CD4-positive, CD25-positive, alpha-beta regulatory T cell (primary cell): Measurements from ENCODE around the gene CYB561A3. TPM values are rescaled to one million over a fixed set of nuclear protein-coding genes. Genes with fewer than 3 reads are reported as not detected.

Experiments
- ATAC-seq, 2 donors: fragments of 150-1000 bp; cut with Tn5 transposase; one replicate each; pipeline ENCODE4 v1.10.0; 2021; ENCODE audit warnings: low read depth in 2 of 2, moderate number of reproducible peaks in 2 of 2, moderate library complexity in 1 of 2
- DNase-seq, 3 donors: peaks; one replicate each; pipeline versions ENCODE4 v3.0.0 to v3.0.0-alpha.2; 2012 to 2022; ENCODE audit warnings: mixed read lengths in 1 of 3
- H3K27ac ChIP-seq: one replicate; pipeline ENCODE4 v1.7.0; 2013; ENCODE audit warnings: mild to moderate bottlenecking, low read length; ENCODE audit not compliant: insufficient read depth, poor library complexity, severe bottlenecking
- H3K27me3 ChIP-seq: one replicate; pipeline ENCODE4 v1.7.0; 2013; ENCODE audit warnings: low read length; ENCODE audit not compliant: control insufficient read depth, insufficient read depth
- H3K36me3 ChIP-seq: one replicate; pipeline ENCODE4 v1.7.0; 2013; ENCODE audit warnings: mild to moderate bottlenecking, low read length, moderate library complexity; ENCODE audit not compliant: control insufficient read depth, insufficient read depth
- H3K4me1 ChIP-seq: 2 replicates; pipeline ENCODE4 v1.7.0; 2013; ENCODE audit warnings: mild to moderate bottlenecking, low read length; ENCODE audit not compliant: insufficient read depth, control insufficient read depth, poor library complexity, severe bottlenecking
- H3K4me3 ChIP-seq: one replicate; pipeline ENCODE4 v1.7.0; 2013; ENCODE audit warnings: low read depth, mild to moderate bottlenecking, low read length, moderate library complexity
- H3K9me3 ChIP-seq, 2 experiments: 1 replicate in 1 of 2; 2 replicates in 1 of 2; pipeline ENCODE4 v1.7.0; 2013; ENCODE audit warnings: low read length in 2 of 2, mild to moderate bottlenecking in 1 of 2, moderate library complexity in 1 of 2; ENCODE audit not compliant: control insufficient read depth in 2 of 2
- H3K27ac Mint-ChIP-seq, 3 donors: one replicate each; pipeline ENCODE4 v1.8.0; 2020 to 2022; ENCODE audit warnings: mild to moderate bottlenecking in 3 of 3, mixed read lengths in 3 of 3, moderate library complexity in 2 of 3
- H3K27me3 Mint-ChIP-seq: one replicate; pipeline ENCODE4 v1.8.0; 2022; ENCODE audit warnings: mild to moderate bottlenecking, mixed read lengths
- H3K36me3 Mint-ChIP-seq: one replicate; pipeline ENCODE4 v1.8.0; 2020; ENCODE audit warnings: mixed read lengths
- H3K4me1 Mint-ChIP-seq, 4 donors: one replicate each; pipeline ENCODE4 v1.8.0; 2020 to 2022; ENCODE audit warnings: mixed read lengths in 4 of 4, mild to moderate bottlenecking in 1 of 4
- H3K4me3 Mint-ChIP-seq, 4 donors: one replicate each; pipeline ENCODE4 v1.8.0; 2020 to 2022; ENCODE audit warnings: mild to moderate bottlenecking in 4 of 4, mixed read lengths in 4 of 4, moderate library complexity in 3 of 4
- H3K9me3 Mint-ChIP-seq, 7 donors: one replicate each; pipeline ENCODE4 v1.8.0; 2020 to 2022; ENCODE audit warnings: mixed read lengths in 7 of 7, mild to moderate bottlenecking in 3 of 7, moderate library complexity in 2 of 7
- polyA plus RNA-seq, 4 donors: library from polyadenylated mRNA; unstranded; fragments of 300-500 nt; fragmentation: Illumina TruSeq; gene quantifications; one replicate each; pipeline ENCODE4 v1.2.3, GENCODE V29; 2021
- total RNA-seq: library from RNA; stranded (reverse); gene quantifications from one replicate; pipeline ENCODE4 v1.2.3, GENCODE V29; 2022

CYB561A3 gene
- total and polyA plus RNA-seq, 5 donors from 2014 or later, result 29.5 to 70.2 (median 58.8) TPM

DNA sequence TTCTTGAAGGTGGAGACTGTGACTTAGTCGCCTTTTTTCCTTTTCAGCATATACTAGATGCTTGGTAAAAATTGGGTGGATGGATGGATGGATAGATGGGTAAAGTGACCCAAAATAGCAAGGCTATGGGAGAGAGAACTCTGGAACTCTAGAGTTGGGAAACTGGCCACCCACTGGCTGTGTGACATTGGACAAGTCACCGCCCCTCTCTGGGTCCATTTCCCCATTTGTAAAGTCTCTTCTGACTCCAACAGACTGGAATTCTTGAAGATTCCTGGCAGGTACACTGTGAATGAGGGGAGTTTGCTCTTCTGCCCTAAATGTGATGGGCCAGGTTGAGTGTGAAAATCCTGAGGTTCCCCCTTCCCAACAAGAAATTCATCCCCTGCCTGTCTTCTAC lies 20.7 kb downstream of the CYB561A3 start:
- H3K9me3 Mint-ChIP-seq, result no peaks in the 10 kb centered on the region
- H3K27me3 Mint-ChIP-seq, result no peaks in the 10 kb centered on the region
- H3K27ac ChIP-seq, result no peak overlapping the region
- peaks cover 2% of the 10 kb centered on the region for H3K4me1 ChIP-seq
- H3K27me3 ChIP-seq, result no peaks in the 10 kb centered on the region
- H3K9me3 ChIP-seq, result no peaks in the 10 kb centered on the region
- H3K4me3 Mint-ChIP-seq, result no peak overlapping the region
- no peak overlapping the region for H3K27ac Mint-ChIP-seq
- no peak overlapping the region for H3K4me3 ChIP-seq
- no peak for DNase-seq
- no peak for ATAC-seq
- peaks cover 0 to 9% (median 3%) of the 10 kb centered on the region in 4 donors for H3K4me1 Mint-ChIP-seq
- peaks cover 20% of the 10 kb centered on the region for H3K36me3 Mint-ChIP-seq
- peaks cover 4% of the 10 kb centered on the region for H3K36me3 ChIP-seq

DNA sequence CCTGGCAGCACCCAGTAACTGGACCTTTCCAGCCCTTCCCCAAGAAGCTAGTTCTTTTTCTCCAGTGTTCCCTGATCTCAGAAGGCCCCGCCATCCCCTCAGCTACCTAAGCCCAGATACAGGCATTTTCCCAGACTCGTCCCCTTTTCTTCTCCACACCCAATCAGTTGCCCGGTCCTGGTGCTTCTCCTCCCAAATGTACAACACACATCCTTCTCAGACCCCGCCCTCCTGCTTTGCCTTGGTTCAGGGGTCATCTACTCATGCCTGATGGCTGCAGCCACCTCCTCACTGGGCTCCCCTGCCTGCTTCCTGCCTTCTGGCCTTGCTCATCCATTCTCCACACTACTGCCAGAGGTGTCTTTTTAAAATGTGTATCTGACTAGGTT lies 22.2 kb downstream of the CYB561A3 start:
- peaks cover 4% of the 10 kb centered on the region for H3K36me3 ChIP-seq
- peaks cover 0 to 18% (median 5%) of the 10 kb centered on the region in 4 donors for H3K4me1 Mint-ChIP-seq
- H3K27ac ChIP-seq, result no peak overlapping the region
- H3K27me3 Mint-ChIP-seq, result no peaks in the 10 kb centered on the region
- no peaks in the 10 kb centered on the region for H3K27me3 ChIP-seq
- H3K4me1 ChIP-seq, result peaks cover 3% of the 10 kb centered on the region
- H3K4me3 Mint-ChIP-seq, result no peak overlapping the region
- H3K4me3 ChIP-seq, result no peak overlapping the region
- H3K9me3 Mint-ChIP-seq, result no peaks in the 10 kb centered on the region
- H3K27ac Mint-ChIP-seq, result no peak overlapping the region
- no peak for ATAC-seq
- H3K9me3 ChIP-seq, result no peaks in the 10 kb centered on the region
- no peak for DNase-seq
- H3K36me3 Mint-ChIP-seq, result peaks cover 20% of the 10 kb centered on the region

DNA sequence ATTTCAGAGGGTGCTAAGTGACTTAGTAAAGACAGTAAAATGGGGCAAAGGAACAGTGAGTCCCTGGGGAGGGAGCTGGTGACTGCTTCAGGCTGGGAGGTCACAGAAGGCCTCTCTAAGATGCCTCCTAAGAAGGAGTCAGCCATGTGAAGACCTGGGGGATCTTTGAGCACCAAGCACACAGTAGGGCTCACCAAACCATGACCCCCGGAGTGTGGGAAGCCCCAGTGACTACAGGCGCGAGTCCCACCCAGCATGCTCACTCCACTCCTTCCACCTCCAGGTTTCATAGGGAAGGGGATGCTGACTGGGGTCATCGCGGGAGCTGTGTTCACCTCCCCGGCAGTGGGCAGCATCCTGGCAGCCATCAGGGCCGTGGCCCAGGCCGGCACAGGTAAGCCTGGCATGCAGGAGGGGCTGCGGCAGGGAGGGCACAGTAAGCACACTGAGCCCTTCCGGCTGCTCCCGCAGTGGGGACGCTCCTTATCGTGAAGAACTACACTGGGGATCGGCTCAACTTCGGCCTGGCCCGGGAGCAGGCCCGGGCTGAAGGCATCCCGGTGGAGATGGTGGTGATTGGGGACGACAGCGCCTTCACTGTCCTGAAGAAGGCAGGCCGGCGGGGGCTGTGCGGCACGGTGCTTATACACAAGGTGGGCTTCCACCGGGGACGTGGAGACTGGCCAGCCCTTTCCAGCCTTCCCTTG lies 22.7 kb downstream of the CYB561A3 start:
- peaks cover 4% of the 10 kb centered on the region for H3K4me1 ChIP-seq
- H3K9me3 Mint-ChIP-seq, result no peaks in the 10 kb centered on the region
- no peaks in the 10 kb centered on the region for H3K27me3 ChIP-seq
- H3K27ac Mint-ChIP-seq, result no peak overlapping the region
- H3K36me3 ChIP-seq, result peaks cover 4% of the 10 kb centered on the region
- no peaks in the 10 kb centered on the region for H3K27me3 Mint-ChIP-seq
- no peak overlapping the region for H3K4me3 Mint-ChIP-seq
- peaks cover 0 to 24% (median 8%) of the 10 kb centered on the region in 4 donors for H3K4me1 Mint-ChIP-seq
- no peak overlapping the region for H3K27ac ChIP-seq
- no peak for ATAC-seq
- H3K9me3 ChIP-seq, result no peaks in the 10 kb centered on the region
- peaks cover 20% of the 10 kb centered on the region for H3K36me3 Mint-ChIP-seq
- H3K4me3 ChIP-seq, result no peak overlapping the region
- no peak for DNase-seq

DNA sequence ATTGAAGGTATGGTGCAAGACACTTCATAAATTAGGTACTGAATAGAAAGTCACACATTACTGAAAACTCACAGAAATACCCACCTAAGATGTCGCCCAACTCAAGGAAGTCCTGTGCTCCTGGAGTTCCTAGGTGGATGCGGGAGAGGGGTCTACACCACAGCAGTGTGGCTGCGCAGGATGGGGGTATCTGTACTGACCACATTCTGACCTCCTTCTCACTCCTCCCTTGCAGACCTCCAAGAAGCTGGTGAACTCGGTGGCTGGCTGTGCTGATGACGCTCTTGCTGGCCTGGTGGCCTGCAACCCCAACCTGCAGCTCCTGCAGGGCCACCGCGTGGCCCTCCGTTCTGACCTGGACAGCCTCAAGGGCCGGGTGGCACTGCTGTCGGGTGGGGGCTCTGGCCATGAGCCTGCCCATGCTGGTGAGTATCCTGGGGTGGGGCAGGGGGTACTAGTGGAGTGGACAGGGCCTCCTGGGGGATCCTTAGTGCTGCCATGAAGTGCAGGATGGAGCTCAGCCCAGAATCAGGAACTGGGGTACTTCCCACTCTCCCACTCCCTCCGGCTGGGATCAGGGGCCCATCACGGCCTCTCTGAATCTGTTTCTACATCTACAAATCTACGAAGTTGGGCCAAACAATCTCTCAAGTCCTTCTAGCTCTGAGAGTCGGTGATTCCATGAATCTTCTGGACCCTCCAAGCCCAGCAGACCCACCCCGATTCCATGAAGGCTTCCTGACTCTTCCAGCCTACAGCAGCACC lies 23.8 kb downstream of the CYB561A3 start:
- no peak overlapping the region for H3K4me3 ChIP-seq
- H3K27me3 ChIP-seq, result no peaks in the 10 kb centered on the region
- ATAC-seq, result no peak
- Mint-ChIP-seq H3K4me3 (no peak overlapping the region), H3K27me3 (no peaks in the 10 kb centered on the region), H3K4me1 (peaks cover 0 to 32% (median 13%) of the 10 kb centered on the region in 4 donors), H3K27ac (no peak overlapping the region), H3K36me3 (peaks cover 20% of the 10 kb centered on the region), H3K9me3 (no peaks in the 10 kb centered on the region)
- DNase-seq, result no peak
- H3K9me3 ChIP-seq, result no peaks in the 10 kb centered on the region
- peaks cover 12% of the 10 kb centered on the region for H3K4me1 ChIP-seq
- H3K36me3 ChIP-seq, result peaks cover 4% of the 10 kb centered on the region
- no peak overlapping the region for H3K27ac ChIP-seq

DNA sequence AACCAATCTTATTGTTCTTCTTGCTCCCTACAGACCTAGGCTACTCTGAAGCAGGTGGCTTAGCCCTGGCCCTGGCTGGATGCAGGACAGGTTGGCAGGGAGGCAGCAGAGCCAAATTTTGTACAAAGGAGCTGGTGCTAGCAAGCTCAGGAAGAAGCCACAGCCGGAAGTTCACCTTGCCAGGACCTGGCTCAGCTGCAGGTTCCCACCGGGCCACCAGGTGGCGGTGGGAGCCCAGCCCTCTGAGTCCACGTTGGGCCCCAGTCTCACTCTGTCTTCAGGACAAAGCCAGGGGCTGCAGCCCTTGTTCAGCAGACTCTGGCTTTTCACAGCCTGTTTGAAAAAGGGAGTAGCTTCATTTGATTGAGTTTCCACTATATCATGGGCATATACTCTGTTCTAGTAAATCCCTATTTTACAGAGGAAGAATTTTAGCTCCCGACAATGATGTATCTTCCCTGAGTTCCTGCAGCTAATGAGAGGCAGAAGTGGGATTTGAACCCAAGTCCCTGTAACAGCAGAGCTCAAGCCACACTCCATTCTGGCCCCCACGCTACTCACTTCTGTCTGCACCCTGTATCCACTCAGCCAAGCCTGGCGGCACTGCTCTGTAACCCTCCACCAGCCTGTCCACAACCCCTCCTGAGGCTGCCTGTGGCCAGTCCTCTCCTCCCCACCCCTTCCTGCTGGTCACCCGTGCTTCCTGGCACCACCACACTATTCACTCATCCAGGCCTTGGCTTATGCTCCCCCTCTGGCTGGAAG lies 25.3 kb downstream of the CYB561A3 start:
- Histone ChIP-seq H3K4me3 (no peak overlapping the region), H3K4me1 (peaks cover 27% of the 10 kb centered on the region), H3K36me3 (peaks cover 4% of the 10 kb centered on the region), H3K9me3 (no peaks in the 10 kb centered on the region), H3K27me3 (no peaks in the 10 kb centered on the region), H3K27ac (peak overlapping the region; percentile 70)
- no peaks in the 10 kb centered on the region for H3K9me3 Mint-ChIP-seq
- DNase-seq (peak; percentile 69 to 92 (median 85)), ATAC-seq (peak; percentile 57 to 62)
- H3K4me1 Mint-ChIP-seq, result peaks cover 9 to 47% (median 26%) of the 10 kb centered on the region in 4 donors
- H3K27me3 Mint-ChIP-seq, result no peaks in the 10 kb centered on the region
- H3K27ac Mint-ChIP-seq, result peak overlapping the region; percentile 80 to 94 (median 82)
- H3K4me3 Mint-ChIP-seq, result peak overlapping the region in 3 of 4 donors; percentile 24 to 79 (median 78)
- peaks cover 15% of the 10 kb centered on the region for H3K36me3 Mint-ChIP-seq

DNA sequence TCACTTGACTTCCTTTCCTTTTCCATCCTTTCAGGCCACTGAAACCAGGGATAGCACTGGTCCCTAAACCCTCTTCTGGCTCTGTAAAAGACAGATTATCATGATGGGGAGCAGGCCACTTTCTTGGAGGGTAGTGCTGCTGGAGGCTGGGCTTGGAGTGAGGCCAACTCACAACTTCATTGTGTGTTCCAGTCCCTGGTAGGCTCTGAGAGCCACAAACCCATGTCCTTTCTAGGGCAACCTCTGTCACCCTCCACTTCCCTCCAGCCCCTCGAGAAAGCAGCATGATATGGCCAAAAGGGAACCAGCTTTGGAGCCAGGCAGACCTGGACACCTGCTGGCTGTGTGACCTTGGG lies 26.3 kb downstream of the CYB561A3 start:
- H3K4me1 Mint-ChIP-seq, result peaks cover 10 to 57% (median 33%) of the 10 kb centered on the region in 4 donors
- no peaks in the 10 kb centered on the region for H3K9me3 Mint-ChIP-seq
- peaks cover 2% of the 10 kb centered on the region for H3K36me3 ChIP-seq
- H3K4me1 ChIP-seq, result peaks cover 32% of the 10 kb centered on the region
- H3K27me3 Mint-ChIP-seq, result no peaks in the 10 kb centered on the region
- H3K4me3 Mint-ChIP-seq, result peak overlapping the region in 2 of 4 donors; percentile 27 to 52
- peak overlapping the region in 2 of 3 donors; percentile 58 to 94 for H3K27ac Mint-ChIP-seq
- H3K27ac ChIP-seq, result peak overlapping the region; percentile 70
- DNase-seq, result no peak
- ATAC-seq, result no peak
- no peaks in the 10 kb centered on the region for H3K27me3 ChIP-seq
- H3K36me3 Mint-ChIP-seq, result peaks cover 10% of the 10 kb centered on the region
- H3K4me3 ChIP-seq, result no peak overlapping the region
- H3K9me3 ChIP-seq, result no peaks in the 10 kb centered on the region

DNA sequence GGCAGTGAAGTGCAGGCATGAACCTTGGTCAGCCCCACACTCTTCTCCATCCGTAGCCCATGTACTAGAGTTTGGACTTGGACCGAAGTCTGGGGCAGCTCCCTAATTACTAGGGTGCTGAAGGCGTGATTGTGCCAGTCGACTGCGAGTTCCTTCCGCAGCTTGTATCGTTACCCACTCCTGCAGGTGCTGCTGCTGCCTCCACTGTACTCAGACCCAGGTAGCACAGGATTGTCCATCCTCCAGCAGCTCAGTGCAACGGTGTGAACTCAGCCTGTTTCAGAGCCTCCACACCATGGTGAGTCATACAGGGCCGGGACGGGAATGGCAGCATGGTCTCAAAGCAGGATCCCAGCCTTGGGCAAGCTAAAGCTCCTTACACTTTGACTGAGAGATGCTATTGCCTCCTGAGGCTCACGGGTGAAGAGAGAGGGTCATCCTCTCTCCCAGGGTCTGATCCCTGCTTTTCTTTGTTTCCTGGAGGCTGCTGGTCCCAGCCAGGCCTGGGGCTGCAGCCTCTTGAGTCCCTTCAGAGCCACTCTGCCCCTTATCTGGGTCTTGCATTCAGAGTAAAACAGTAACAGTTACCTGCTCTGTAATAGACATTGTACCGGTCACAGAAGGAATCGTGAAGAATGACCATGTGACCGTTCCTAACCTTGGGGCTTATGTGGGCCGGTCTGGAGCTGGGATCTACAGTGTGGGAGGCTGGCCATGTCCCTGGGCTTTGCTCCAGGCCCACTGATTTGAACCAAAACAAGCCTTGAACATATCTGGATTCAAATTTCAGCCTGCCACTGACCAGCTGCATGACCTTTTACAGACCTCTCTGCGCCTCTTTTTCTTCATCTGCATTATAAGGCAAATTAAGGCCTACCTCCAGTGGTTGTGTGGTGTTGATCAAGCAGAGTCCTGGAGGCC lies 27.0 kb downstream of the CYB561A3 start:
- Mint-ChIP-seq H3K27me3 (no peaks in the 10 kb centered on the region), H3K36me3 (peaks cover 15% of the 10 kb centered on the region), H3K9me3 (no peaks in the 10 kb centered on the region), H3K27ac (peak overlapping the region; percentile 97 to 98 (median 98)), H3K4me3 (peak overlapping the region; percentile 32 to 98 (median 92)), H3K4me1 (peaks cover 17 to 63% (median 39%) of the 10 kb centered on the region in 4 donors)
- DNase-seq (no peak), ATAC-seq (no peak)
- Histone ChIP-seq H3K4me1 (peaks cover 32% of the 10 kb centered on the region), H3K36me3 (peaks cover 5% of the 10 kb centered on the region), H3K4me3 (no peak overlapping the region), H3K27me3 (no peaks in the 10 kb centered on the region), H3K9me3 (no peaks in the 10 kb centered on the region), H3K27ac (no peak overlapping the region)
